G401.6 (cell line): Measurements from ENCODE around the gene SH3PXD2B.
"Not testable (repeated sequence)": the region's sequence is repeated elsewhere in the genome, so short reads cannot be mapped to it uniquely, and the experiment has no call there.

Source experiments
- FAIRE-seq: peaks from 2 replicates; lab custom pipeline; 2012; peaks lifted over from hg19 to GRCh38; lab: Jason Lieb, UNC

Gene SH3PXD2B

DNA sequence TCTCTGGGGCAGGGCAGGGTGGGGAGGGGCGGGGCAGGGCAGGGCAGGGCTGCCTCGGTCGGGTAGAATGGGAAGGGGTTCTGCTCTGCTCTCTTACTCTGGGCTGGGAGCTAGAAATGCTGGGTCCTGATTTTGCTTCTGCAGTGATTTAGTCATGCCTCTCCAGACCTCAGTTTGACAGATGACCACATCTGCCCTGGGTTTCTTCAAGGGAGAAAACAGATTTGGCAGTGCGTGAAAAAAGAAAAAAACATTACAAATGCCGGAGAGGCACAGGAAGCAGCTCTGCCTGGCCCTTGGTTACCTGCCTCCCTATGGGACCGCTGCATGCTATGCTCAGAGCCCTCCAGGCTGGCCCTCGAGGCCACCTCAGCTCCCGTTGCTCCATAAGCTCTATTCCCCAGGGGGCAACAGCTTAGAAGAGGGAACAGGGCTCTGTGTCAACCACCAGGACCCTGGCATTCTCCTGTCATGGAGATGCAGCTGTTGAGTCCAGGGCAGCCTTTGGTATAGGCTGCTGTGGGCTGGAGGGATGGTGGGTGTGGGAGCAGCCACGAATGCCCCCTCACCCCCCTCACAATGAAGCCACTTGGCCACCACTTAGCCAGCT is 117.5 kb downstream of the SH3PXD2B start:
- no peak for FAIRE-seq

DNA sequence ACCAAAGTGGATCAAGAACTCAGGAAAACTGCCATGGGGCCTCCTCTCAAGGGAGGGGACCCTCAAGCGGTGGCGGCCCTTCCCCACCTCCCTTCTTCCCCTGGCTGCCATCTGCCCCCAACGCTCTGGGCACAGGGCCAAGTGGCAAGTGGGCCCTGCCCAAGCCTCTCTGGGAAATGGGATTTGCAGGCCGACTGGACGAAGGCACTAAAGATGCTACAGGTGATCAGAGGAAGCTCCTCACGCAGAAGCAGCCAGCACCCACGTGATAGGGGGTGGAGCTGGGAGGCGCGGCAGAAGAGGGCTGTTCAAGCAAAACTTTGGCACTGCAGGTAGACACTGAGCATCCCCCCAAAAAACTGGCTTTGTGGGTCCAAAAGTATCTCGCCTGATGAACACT is 118.1 kb downstream of the SH3PXD2B start:
- no peak for FAIRE-seq

DNA sequence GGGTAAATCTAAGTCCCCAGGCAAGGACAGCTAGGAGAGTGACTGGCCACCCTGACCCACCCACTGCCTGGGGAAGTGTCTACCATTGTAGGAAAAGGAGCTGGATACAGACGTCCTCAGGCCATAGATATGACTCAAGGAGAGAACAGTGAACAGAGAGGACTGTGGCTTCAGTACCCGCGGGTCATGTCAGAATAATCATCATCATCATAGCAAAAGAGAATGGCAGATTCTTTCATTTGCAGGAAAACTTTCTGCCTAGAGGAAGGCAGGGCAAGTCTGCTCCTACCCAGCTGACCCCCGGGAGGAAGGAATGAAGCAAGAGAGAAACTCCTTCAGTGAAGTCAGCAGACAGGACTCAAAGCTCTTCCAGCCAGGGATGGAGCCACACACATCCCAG is 118.6 kb downstream of the SH3PXD2B start:
- FAIRE-seq: no peak

DNA sequence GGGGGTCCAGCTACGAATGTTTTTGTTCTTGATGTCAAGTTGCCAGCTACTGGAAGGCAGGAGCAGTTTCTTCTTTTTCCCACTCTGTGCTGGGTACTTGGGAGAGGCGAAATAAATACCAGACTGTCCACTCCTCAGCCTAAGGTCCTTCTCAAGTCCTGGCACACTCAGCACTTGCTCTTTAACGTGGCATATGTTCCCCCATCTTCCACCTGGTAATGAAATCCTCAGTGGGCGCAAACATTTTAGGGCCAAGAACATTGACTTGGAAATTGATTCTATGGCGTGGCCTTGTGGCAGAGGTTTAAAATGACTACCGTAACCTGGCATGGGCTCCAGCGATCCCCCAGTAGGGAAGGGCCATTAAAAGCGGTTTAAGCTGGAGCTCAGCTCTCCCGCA is 119.7 kb downstream of the SH3PXD2B start:
- FAIRE-seq: no peak

DNA sequence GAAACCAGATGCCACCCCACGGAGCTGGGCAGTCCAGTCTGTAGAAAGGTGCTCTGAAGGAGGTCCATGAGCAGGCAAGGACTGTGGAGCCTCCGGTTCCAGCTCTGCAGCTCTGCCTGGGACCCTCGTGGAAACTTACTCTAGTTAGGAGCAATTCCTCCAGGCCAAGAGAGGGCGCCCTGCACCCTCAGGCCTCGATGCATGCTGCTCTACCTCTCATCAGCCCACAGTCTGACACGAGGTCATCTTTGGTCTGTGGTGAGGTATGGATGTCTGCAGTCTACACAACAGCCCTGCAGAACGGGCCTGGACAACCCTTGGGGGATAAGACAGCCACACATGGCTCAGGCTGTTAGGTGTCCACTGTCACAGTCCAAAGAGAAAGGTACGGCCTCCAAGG is 120.1 kb downstream of the SH3PXD2B start:
- no peak for FAIRE-seq

DNA sequence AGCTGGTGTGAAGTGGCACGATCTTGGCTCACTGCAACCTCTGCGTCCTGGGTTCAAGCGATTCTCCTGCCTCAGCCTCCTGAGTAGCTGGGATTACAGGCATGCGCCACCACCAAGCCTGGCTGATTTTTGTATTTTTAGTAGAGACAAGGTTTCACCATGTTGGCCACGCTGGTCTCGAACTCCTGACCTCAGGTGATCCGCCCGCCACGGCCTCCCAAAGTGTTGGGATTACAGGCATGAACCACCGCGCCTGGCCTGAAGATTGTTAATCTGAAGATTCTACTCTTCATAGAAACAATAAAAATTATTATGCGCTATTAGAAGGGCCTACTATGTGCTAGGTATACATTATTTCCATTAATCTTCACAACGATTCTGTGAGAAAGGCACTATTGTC is 127.4 kb downstream of the SH3PXD2B start:
- FAIRE-seq: not testable (repeated sequence)

DNA sequence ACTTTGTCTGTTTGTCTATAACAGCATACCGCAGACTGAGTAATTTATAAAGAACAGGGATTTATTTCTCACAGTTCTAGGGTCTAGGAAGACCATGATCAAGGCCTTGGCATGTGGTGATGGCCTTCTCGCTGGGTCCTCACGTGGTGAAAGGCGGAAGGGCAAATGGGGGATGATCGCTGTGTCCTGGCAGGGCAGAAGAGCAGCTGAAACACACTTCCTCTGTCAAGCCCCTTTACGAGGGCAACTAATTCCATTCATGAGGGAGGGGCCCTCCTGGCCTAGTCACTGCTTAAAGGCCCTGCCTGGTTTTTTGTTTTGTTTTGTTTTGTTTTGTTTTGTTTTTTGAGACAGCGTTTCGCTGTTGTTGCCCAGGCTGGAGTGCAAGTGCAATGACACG is 128.9 kb downstream of the SH3PXD2B start:
- FAIRE-seq: no peak

DNA sequence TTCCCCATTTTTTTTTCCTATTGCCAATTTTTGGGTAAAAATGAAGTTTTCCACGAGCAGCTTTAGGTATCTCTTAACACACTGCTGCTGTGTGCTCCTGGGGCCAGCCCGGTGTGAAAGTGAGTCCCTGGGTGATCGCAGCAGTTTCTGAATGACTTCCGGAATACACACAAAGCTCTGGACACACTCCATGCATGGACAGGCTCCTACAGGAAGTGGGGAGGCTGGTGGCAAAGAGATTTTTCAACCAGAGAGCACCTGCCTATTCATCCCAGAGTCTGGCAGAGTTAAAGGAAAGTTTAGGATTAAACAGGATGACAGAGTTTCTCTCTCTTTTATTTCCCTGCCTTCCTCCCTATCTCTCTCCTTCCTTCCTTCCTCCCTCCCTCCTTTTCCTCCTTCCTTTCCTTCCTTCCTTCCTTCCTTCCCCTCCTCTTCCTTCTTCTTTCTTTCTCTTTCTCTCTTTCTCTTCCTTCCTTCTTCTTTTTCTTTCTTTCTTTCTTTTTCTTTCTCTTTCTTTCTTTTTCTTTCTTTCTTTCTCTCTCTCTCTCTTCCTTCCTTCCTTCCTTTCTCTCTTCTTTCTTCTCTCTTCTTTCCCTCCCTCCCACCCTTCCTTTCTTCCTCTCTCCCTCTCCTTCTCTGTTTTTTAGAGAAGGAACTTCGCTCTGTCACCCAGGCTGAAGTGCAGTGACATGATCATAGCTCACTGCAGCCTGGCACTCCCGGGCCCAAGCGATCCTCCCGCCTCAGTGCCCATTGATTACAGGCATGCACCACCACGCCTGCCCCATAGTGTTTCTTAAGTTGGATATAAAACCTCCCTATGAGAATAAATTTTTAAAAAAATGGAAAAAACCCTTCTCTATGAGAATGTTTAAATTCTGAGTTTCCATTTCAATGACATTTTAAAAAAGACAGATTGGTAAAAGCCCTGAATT is 132.0 kb downstream of the SH3PXD2B start:
- FAIRE-seq: no peak

DNA sequence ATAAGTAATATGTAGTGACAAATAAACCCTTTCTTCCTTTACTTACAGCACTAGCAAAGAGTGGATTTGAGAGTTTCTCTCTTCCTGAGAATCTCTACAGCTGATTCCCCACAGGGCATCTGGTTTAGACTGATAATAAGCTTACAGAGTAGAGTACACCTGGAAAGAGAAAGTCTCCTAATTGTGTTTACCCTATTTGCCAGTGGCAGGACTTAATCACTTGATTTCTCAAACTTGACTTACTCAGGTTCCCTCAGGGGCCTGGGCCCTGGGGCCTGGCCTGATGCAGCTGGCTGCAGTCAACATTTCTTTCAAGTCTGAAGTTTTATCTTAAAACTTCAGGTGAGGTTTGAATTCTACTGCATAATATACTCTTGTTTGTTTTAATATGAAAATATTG is 132.7 kb downstream of the SH3PXD2B start:
- FAIRE-seq: no peak

DNA sequence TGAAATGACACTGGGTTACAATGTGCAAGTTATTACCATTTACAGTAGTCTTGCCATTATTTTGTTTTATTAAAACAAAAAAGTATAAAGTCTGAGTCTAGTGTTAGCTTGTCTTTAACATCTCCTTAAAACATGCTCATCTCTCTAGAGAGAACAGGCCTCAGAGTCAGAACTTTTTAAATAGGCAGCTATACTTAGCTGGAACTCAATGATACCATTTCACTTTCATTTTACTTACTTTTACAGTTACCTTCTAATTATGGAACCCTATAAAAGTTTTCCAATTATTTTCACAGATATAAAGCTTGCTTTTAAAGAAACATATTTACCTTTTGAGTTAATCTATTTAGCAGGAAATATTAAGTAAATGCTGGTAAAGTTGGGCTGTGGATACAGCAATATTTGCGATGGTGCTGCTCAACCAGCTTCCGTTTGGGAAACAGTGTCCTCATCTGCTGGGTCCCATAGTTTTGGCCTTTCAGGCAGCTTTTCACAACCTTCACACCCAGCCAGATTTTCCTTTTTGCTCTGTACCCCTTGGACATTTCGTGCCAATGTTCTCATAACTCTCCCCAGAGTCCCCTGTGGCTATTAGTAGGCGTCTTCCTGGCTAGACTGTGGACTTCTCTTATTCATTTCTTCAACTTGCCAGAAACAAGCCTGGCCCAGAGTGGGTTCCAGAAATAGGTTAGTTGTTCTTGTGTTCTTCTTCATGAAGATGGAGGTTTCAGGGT is 134.4 kb downstream of the SH3PXD2B start:
- no peak for FAIRE-seq

DNA sequence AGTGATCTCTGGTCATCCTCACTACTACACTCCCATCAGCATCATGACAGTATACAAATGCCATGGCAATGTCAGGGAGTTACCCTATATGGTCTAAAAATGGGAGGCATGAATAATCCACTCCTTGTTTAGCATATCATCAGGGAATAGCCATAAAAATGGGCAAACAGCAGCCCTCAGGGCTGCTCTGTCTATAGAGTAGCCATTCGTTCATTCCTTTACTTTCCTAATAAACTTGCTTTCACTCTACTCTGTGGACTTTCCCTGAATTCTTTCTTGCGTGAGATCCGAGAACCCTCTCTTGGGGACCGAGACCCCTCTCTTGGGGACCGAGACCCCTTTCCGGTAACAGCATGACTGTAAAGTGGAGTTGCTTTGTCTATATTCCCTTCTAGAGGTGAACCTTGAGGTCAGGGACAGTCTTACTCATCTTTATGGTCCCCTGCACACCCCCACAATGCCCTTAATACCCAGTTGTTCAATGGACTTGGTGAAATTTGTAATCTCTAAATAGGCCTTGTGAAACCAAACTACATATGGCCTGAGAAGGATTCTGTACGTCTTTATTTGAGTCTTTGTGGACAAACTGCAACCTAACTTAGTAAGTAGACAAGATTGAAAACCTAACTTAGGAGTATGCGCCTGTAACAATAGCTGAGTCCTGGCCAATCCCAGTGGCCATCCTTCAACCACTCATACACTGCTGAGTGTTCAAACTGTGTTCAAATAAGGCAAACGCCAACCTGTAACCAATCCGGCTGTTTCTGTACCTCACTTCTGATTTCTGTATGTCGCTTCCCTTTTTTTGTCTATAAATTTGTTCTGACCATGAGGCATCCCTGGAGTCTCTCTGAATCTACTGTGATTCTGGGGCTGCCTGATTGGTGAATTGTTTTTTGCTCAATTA is 138.5 kb downstream of the SH3PXD2B start:
- FAIRE-seq: no peak

DNA sequence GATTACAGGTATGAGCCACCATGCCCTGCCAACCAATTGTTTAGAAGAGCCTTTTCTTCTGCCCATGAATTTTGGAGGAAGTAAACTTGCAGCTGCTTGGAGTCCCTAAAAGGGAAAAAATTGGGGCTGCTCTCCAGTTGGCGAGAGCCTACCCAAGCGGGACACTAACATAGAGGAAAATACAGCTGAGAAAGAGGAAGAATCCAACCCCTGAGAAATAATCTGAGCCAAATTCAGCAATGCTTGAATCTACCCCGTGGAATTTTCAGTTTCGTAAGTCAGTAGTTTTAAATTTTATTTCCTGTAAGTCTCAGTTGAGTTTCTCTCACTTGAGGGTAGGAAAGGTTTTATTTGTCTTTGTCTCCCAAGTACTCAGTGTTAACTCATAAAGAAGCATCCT is 140.4 kb downstream of the SH3PXD2B start:
- FAIRE-seq: no peak

DNA sequence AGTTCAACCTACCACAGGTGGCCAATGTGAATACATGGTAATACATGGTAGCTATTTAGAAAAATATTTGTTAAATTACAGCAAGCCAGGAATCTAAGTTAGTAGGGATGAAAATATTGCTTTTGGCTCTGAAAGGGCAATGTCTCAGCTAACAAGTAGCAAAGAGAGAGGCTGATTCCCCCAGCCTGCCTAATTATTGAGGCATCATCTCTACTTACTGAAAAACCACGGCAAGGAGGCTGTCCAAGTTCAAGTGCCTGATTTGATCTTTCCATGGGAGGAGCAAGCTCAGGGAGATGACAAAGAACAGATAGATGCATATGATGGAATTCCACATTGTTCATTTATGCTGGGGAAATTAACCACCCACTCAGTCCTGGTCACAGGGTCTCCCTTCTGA is 142.0 kb downstream of the SH3PXD2B start:
- FAIRE-seq: no peak

DNA sequence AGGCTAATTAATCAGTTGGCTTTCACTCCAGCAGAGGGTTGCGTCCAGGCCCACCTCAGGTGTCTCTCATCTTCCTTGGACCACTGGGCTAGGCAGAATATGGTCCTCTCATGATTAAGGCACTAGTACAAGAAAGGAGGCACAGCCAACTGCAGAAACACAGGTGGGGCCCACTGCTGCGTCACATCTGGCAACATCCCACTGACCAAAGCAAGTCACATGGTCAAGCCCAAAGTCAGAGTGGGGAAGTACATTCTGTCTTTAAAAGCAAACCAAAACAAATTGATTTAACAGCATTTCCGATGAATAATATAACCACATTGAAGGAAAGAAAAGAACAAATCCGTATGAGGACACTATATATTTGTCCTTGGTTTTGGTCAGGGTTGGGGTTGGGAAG is 142.7 kb downstream of the SH3PXD2B start:
- FAIRE-seq: no peak

DNA sequence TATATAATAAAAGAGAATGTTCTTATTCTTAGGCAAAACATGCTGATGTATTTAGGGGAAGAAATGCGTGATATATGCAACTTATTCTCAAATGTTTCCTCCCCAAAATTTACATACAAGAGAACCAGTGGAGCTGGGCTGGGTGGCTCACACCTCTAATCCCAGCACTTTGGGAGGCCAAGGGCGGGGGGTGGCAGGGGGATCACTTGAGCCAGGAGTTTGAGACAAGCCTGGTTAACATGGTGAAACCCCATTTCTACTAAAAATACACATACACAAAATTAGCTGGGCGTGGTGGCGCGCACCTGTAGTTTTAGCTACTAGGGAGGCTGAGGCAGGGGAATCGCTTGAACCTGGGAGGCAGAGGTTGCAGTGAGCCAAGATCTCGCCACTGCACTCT is 143.3 kb downstream of the SH3PXD2B start:
- FAIRE-seq: no peak

DNA sequence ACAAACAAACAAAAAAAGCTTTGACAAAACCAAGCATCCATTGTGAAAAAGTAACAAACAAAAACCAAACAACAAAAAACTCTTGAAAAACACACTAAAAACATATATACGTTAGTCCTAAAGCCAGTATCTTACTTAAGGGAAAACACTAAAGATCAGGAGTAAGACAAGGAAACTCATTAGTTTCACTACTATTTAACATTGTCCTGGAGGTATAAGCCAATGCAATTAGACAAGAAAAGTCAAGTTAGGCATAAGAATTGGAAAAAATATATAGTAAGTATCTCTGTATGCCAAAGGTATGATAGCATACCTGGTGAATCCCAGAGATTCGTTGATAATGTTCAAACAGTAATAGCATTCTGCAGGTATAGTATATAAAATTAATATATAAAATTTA is 148.9 kb downstream of the SH3PXD2B start:
- FAIRE-seq: no peak

DNA sequence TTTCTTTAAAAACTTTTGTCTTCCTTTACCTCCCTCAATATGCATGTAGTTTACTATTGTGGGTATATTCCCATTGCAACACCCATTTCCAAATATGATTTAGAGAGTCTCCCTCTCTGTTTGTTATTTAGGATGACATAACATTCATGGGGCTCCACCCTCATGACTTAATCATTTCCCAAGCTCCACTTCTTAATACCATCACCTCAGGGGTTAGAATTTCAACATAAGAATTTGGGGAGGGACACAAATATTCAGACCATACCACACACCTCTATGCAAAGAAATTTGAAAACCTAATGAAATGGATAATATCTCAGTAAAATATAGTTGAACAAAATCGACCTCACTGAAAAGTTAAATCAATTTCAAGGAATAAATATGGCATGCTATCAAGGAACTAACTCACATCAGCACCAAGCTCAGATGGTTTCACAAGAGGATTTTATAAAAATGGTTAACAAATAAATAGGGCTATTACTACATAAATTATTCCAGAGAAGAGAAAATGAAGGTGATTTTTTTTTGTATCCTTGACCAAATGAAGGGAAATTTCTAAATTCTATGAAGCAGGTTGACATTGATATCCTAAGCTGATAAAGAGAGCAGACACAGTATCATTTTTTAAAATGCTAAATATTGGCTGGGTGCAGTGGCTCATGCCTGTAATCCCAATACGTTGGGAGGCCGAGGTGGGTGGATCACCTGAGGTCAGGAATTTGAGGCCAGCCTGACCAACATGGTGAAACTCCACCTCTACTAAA is 150.6 kb downstream of the SH3PXD2B start:
- no peak for FAIRE-seq

DNA sequence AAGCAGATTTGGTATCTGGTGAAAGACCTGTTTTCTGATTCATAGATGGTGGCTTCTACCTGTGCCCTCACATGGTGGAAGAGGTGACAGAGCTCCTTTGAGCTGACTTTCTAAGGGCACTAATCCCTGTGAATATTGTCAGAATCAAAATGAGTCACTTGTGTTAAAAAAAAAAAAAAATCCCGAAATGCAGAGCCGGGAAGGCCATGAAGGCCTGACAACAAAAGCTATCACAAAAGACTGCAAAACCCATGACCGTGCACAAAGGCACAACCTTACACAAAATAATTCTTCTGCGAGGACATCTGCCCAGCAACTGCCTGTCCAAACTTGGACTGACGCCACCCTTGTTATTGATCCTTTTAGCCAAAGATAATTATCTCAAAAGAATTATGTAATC is 151.2 kb downstream of the SH3PXD2B start:
- FAIRE-seq: no peak

DNA sequence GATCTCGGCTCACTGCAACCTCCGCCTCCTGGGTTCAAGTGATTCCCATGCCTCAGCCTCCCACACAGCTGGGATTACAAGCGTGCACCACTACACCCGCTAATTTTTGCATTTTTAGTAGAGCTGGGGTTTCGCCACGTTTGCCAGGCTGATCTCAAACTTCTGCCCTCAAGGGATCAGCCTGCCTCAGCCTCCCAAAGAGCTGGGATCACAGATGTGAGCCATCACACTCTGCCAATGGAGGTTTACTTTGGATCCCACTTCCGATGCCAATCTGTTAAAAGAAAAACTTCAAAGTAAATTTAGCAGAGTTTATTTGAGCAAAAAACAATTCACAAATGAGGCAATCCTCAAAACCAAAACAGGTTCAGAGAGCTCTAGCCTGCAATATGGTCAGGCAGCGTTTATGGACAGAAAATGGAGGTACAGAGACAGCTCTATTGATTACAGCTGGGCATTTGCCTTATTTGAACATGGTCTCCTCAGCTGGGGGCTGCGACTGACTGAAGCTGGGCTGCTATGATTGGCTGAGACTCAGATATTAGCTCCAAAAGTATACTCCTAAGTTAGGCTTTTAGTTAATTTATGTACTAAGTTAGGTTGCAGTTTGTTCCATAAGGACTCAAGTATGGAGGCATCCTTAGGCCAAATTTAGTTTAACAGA is 152.1 kb downstream of the SH3PXD2B start:
- FAIRE-seq: no peak

DNA sequence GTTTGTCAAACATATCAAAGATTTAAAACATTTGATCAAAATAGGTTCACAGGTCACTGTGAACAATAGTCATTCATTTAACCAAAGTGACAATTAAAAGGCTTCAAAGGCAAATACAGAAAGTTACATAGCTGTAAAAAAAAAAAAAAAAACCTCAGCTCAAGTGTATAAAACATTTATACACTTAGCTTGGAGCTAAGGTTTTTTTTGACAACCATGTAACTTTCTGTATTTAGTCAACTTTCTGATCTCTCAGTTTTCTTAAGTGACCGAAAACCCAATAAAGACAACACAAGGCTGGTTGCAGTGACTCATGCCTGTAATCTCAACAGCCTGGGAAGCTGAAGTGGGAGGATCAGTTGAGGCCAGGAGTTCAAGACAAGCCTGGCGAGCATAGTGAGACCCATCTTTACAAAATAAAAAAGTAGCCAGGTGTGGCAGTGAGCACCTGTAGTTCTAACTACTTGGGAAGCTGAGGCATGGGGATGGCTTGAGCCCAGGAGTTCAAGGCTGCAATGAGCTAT is 154.3 kb downstream of the SH3PXD2B start:
- no peak for FAIRE-seq

DNA sequence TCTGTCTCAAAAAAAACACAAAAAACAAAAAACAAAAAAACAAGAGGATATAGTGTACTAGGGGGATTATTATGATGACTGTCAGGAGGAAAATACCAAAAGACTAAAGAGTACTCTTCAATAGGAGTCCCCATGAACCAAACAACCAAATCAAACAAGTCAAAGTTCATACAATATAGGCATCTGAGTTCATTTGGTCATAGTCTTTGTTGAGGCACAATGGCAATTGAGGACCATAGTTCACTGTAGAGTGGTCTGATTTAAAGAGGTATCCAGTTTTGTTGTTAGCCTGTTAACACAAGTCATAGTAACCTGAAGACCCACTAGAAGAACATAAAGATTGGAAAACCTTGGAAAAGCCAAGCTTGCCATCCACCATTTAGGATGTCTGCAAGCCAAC is 159.5 kb downstream of the SH3PXD2B start:
- no peak for FAIRE-seq
